ENCODE measurements around the gene GRP.

DNA sequence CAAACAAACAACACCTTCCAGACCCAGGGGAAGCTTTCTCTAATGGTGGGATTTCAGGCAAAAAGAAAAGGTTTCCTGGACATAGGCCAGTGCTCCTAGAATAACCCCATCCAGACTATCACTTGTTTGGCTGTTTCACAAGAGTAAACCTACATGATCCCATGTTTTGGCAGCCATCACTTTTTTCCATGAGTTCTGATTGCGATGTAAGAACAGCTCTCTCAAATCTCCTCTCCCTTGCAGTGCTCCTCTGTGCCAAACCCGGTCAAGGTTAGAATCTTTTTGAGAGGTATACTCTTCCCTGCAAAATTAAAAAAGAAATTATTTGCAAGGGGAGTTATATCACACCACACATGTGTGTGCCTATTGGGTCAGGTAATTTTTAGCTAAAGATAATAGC lies 11.9 kb downstream of the GRP start:
- TF ChIP-seq, protein P1, sequence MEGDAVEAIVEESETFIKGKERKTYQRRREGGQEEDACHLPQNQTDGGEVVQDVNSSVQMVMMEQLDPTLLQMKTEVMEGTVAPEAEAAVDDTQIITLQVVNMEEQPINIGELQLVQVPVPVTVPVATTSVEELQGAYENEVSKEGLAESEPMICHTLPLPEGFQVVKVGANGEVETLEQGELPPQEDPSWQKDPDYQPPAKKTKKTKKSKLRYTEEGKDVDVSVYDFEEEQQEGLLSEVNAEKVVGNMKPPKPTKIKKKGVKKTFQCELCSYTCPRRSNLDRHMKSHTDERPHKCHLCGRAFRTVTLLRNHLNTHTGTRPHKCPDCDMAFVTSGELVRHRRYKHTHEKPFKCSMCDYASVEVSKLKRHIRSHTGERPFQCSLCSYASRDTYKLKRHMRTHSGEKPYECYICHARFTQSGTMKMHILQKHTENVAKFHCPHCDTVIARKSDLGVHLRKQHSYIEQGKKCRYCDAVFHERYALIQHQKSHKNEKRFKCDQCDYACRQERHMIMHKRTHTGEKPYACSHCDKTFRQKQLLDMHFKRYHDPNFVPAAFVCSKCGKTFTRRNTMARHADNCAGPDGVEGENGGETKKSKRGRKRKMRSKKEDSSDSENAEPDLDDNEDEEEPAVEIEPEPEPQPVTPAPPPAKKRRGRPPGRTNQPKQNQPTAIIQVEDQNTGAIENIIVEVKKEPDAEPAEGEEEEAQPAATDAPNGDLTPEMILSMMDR (IDR thresholded peaks at IDR 0.05; ENCODE audit: insufficient read depth, low read length, poor library complexity, severe bottlenecking), result no peak
- no peak for TF ChIP-seq EZH2phosphoT487 (conservative IDR thresholded peaks at IDR 0.05; ENCODE audit: low read length)
